Gastroesophageal sphincter (tissue), 3 donors: ENCODE data around the gene TYRO3.
"Not testable (repeated sequence)": the region's sequence is repeated elsewhere in the genome, so short reads cannot be mapped to it uniquely, and the experiment has no call there.

Source experiments
- CTCF ChIP-seq, 4 experiments: fragments of 200-600 bp in 2 of 4; fragments of 450-650 bp in 2 of 4; sonication (generic) in 1 of 4; IDR thresholded peaks; one replicate each; pipeline ENCODE4 v1.5.1; 2017 to 2019; ENCODE audit warnings: antibody characterized with exemption in 4 of 4, mild to moderate bottlenecking in 2 of 4, moderate library complexity in 2 of 4
- EP300 ChIP-seq: sonication (generic); formaldehyde crosslinking; IDR thresholded peaks from one replicate; pipeline ENCODE4 v1.6.1; 2017; ENCODE audit warnings: antibody characterized with exemption, mild to moderate bottlenecking
- POLR2A ChIP-seq, 2 donors: fragments of 450-650 bp; IDR thresholded peaks; one replicate each; pipeline ENCODE4 v1.6.1; 2017; ENCODE audit warnings: antibody characterized with exemption in 2 of 2, mild to moderate bottlenecking in 2 of 2, moderate library complexity in 1 of 2

GRCh38 chr15:41586531-41587282, 27.7 kb downstream of the TYRO3 start:
- TF ChIP-seq POLR2A (IDR thresholded peaks at IDR 0.05); CTCF (IDR thresholded peaks at IDR 0.05); EP300: not testable (repeated sequence)
